ENCODE results near the gene NKTR.
"Not testable (repeated sequence)": the region's sequence is repeated elsewhere in the genome, so short reads cannot be mapped to it uniquely, and the experiment has no call there.

NKTR gene

GRCh38 chr3:42597098-42597497 lies 3.4 kb upstream of the NKTR start:
- not testable (repeated sequence) for DNase-seq

GRCh38 chr3:42600958-42601675 lies 631 bp downstream of the NKTR start:
- no peak for DNase-seq

GRCh38 chr3:42601896-42602581 lies 1.6 kb downstream of the NKTR start:
- DNase-seq, result peak; percentile 3

- no peak for DNase-seq
Measured at GRCh38 chr3:42602961-42603360, 2.5 kb downstream of the NKTR start.

GRCh38 chr3:42605546-42606173 lies 5.2 kb downstream of the NKTR start:
- DNase-seq, result no peak

GRCh38 chr3:42608581-42608980 lies 8.1 kb downstream of the NKTR start:
- no peak for DNase-seq

- DNase-seq, result no peak
Measured at GRCh38 chr3:42610976-42611375, 10.5 kb downstream of the NKTR start.

- DNase-seq, result no peak
Measured at GRCh38 chr3:42612217-42612616, 11.7 kb downstream of the NKTR start.

- DNase-seq, result no peak
Measured at GRCh38 chr3:42612928-42613327, 12.4 kb downstream of the NKTR start.

- no peak for DNase-seq
Measured at GRCh38 chr3:42613462-42613861, 13.0 kb downstream of the NKTR start.

- no peak for DNase-seq
Measured at GRCh38 chr3:42631620-42632019, 31.1 kb downstream of the NKTR start.

- no peak for DNase-seq
Measured at GRCh38 chr3:42632146-42632545, 31.7 kb downstream of the NKTR start.

- no peak for DNase-seq
Measured at GRCh38 chr3:42633544-42633943, 33.1 kb downstream of the NKTR start.

- DNase-seq, result no peak
Measured at GRCh38 chr3:42635111-42635510, 34.6 kb downstream of the NKTR start.

- DNase-seq, result no peak
Measured at GRCh38 chr3:42637001-42637400, 36.5 kb downstream of the NKTR start.

- DNase-seq, result no peak
Measured at GRCh38 chr3:42638339-42638842, 37.9 kb downstream of the NKTR start.

GRCh38 chr3:42639192-42639591 lies 38.7 kb downstream of the NKTR start:
- no peak for DNase-seq

- no peak for DNase-seq
Measured at GRCh38 chr3:42640129-42640528, 39.6 kb downstream of the NKTR start.

GRCh38 chr3:42640771-42641370 lies 40.4 kb downstream of the NKTR start:
- DNase-seq, result no peak

GRCh38 chr3:42647821-42648459 lies 47.5 kb downstream of the NKTR start:
- no peak for DNase-seq

- DNase-seq, result no peak
Measured at GRCh38 chr3:42649006-42649405, 48.5 kb downstream of the NKTR start.

- no peak for DNase-seq
Measured at GRCh38 chr3:42649783-42650182, 49.3 kb downstream of the NKTR start.

All from NCI-H2107 (cell line).